Neural cell (in vitro differentiated cells): Measurements from ENCODE around the gene RP9. TPM values are rescaled to one million over a fixed set of nuclear protein-coding genes. Genes with fewer than 3 reads are reported as not detected.

Source experiments
- H2AFZ ChIP-seq: fragments of 200-600, 300-800 bp; sonication (generic), shearing (Covaris generic); 2 replicates; pipeline ENCODE4 v1.6.0; 2014; ENCODE audit warnings: low read depth, mild to moderate bottlenecking, antibody characterized with exemption, low read length, moderate library complexity
- H3F3A ChIP-seq: fragments of 200-600 bp; shearing (Covaris generic); 2 replicates; pipeline ENCODE4 v1.6.1; 2016; ENCODE audit warnings: mild to moderate bottlenecking, moderate library complexity, mixed read lengths, antibody characterized with exemption, low read length; ENCODE audit not compliant: insufficient read depth, poor library complexity, severe bottlenecking
- H3K27ac ChIP-seq: fragments of 200-600, 300-800 bp; sonication (generic), shearing (Covaris generic); 2 replicates; pipeline ENCODE4 v1.5.1; 2014; ENCODE audit warnings: mild to moderate bottlenecking, low read length, moderate library complexity
- H3K27me3 ChIP-seq: fragments of 300-800, 200-600 bp; sonication (generic), shearing (Covaris generic); 2 replicates; pipeline ENCODE4 v1.6.0; 2014; ENCODE audit warnings: mild to moderate bottlenecking, low read depth, low read length, moderate library complexity; ENCODE audit not compliant: insufficient read depth
- H3K36me3 ChIP-seq: fragments of 300-800, 200-600 bp; sonication (generic), shearing (Covaris generic); 2 replicates; pipeline ENCODE4 v1.5.1; 2014; ENCODE audit warnings: mild to moderate bottlenecking, antibody characterized with exemption, low read length, moderate library complexity; ENCODE audit not compliant: insufficient read depth
- H3K4me2 ChIP-seq: fragments of 300-800, 200-600 bp; sonication (generic), shearing (Covaris generic); 2 replicates; pipeline ENCODE4 v1.6.0; 2014; ENCODE audit warnings: mild to moderate bottlenecking, low read length
- H3K4me3 ChIP-seq: fragments of 300-800, 200-600 bp; sonication (generic), shearing (Covaris generic); 2 replicates; pipeline ENCODE4 v1.5.1; 2014; ENCODE audit warnings: mild to moderate bottlenecking, low read length, moderate library complexity
- H3K79me2 ChIP-seq: fragments of 200-600 bp; shearing (Covaris generic); replicated peaks from 2 replicates; pipeline ENCODE4 v1.6.0; 2014; ENCODE audit warnings: mild to moderate bottlenecking, low read length, moderate library complexity; ENCODE audit not compliant: insufficient read depth
- H3K9ac ChIP-seq: fragments of 300-800, 200-600 bp; sonication (generic), shearing (Covaris generic); 2 replicates; pipeline ENCODE4 v1.6.1; 2016; ENCODE audit warnings: mild to moderate bottlenecking, low read length, mixed read lengths
- H3K9me2 ChIP-seq: fragments of 200-600 bp; shearing (Covaris generic); 2 replicates; pipeline ENCODE4 v1.6.1; 2016; ENCODE audit warnings: mild to moderate bottlenecking, low read length, mixed read lengths; ENCODE audit not compliant: insufficient read depth
- H3K9me3 ChIP-seq: fragments of 200-600, 300-800 bp; sonication (generic), shearing (Covaris generic); 2 replicates; pipeline ENCODE4 v1.6.1; 2016; ENCODE audit warnings: mild to moderate bottlenecking, mixed run types, low read length, moderate library complexity, mixed read lengths
- H4K20me1 ChIP-seq: fragments of 200-600 bp; shearing (Covaris generic); 2 replicates; pipeline ENCODE4 v1.6.1; 2016; ENCODE audit warnings: mild to moderate bottlenecking, mixed run types; ENCODE audit not compliant: insufficient read depth
- EP300 ChIP-seq: fragments of 450-650 bp; conservative IDR thresholded peaks from 2 replicates; pipeline ENCODE4 v1.6.1; 2014; ENCODE audit warnings: antibody characterized with exemption, mild to moderate bottlenecking, moderate library complexity; ENCODE audit not compliant: poor library complexity, severe bottlenecking
- EZH2 ChIP-seq: fragments of 200-600, 300-800 bp; shearing (Covaris generic), sonication (generic); IDR thresholded peaks from 2 replicates; pipeline ENCODE4 v1.6.1; 2014; ENCODE audit warnings: antibody characterized with exemption, low read length, borderline replicate concordance, mild to moderate bottlenecking; ENCODE audit not compliant: insufficient read depth, poor library complexity, severe bottlenecking
- MXI1 ChIP-seq: fragments of 450-650 bp; conservative IDR thresholded peaks from 2 replicates; pipeline ENCODE4 v1.6.1; 2014; ENCODE audit warnings: antibody characterized with exemption, mild to moderate bottlenecking; ENCODE audit not compliant: poor library complexity, severe bottlenecking
- POLR2AphosphoS5 ChIP-seq: IDR thresholded peaks from 2 replicates; pipeline ENCODE4 v1.6.1; 2012
- RAD21 ChIP-seq: fragments of 450-650 bp; conservative IDR thresholded peaks from 2 replicates; pipeline ENCODE4 v1.6.1; 2014; ENCODE audit warnings: antibody characterized with exemption, mild to moderate bottlenecking, moderate library complexity
- SMC3 ChIP-seq: fragments of 450-650 bp; conservative IDR thresholded peaks from 2 replicates; pipeline ENCODE4 v1.6.1; 2014; ENCODE audit warnings: antibody characterized with exemption, mild to moderate bottlenecking, moderate library complexity; ENCODE audit not compliant: poor library complexity
- TAF1 ChIP-seq: IDR thresholded peaks from 2 replicates; pipeline ENCODE4 v1.6.1; 2012; ENCODE audit warnings: low read depth
- polyA plus RNA-seq: library from polyadenylated mRNA; depleted of rRNA; stranded (reverse); fragments of >200 nt; gene quantifications from 2 replicates; pipeline ENCODE4 v1.2.3, GENCODE V29; 2014
- TF ChIP-seq, protein P1 (sequence below): fragments of 450-650 bp; IDR thresholded peaks from 2 replicates; pipeline ENCODE4 v1.5.1; 2014; ENCODE audit warnings: antibody characterized with exemption, mild to moderate bottlenecking, moderate library complexity; ENCODE audit not compliant: poor library complexity, severe bottlenecking
- TF ChIP-seq, protein P2 (sequence below): IDR thresholded peaks from 2 replicates; pipeline ENCODE4 v1.6.1; 2012; ENCODE audit warnings: borderline replicate concordance

The RP9 gene
- polyA plus RNA-seq, 1 donor from 2014 or later, result 36.9 TPM

DNA sequence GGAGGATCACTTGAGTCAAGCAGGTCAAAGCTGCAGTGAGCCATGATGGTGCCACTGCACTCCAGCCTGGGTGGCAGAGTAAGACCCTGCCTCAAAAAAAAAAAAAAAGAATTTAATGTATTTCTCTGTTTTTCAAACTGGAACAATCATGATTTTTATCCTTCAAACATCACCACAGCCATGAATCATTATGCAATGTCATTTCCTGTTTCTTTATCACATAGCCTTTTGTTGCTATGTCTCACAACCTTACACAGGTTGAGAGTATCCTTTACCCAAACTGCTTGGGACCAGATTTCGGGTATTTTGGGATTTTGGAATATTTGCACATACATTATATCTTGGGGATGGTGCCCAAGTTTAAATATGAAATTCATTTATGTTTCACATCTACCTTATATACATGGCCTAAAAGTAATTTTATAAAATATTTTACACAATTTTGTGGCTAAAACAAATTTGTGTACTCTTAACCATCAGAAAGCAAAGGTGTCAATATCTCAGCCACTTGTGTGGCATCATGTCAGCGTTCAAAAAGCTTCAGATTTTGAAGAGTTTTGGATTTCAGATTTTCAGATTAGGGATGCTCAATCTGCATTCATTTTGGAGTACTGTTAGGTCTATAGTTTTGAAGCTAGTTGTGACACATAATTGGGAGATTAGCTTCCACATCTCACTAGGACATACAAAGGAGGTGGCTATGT, 54.8 kb downstream of the RP9 start:
- H4K20me1 ChIP-seq, result no peaks in the 10 kb centered on the region
- H3K27ac ChIP-seq, result no peak overlapping the region
- H3K9me2 ChIP-seq, result no peaks in the 10 kb centered on the region
- H3K4me3 ChIP-seq, result no peak overlapping the region
- H3K79me2 ChIP-seq, result peaks cover 73% of the 10 kb centered on the region
- no peaks in the 10 kb centered on the region for H3K36me3 ChIP-seq
- no peaks in the 10 kb centered on the region for H3K9me3 ChIP-seq
- no peaks in the 10 kb centered on the region for H3F3A ChIP-seq
- TF ChIP-seq MXI1 (no peak), EP300 (no peak), POLR2AphosphoS5 (no peak), EZH2 (no peak), TAF1 (no peak), SMC3 (no peak), RAD21 (no peak)
- TF ChIP-seq, protein P1, sequence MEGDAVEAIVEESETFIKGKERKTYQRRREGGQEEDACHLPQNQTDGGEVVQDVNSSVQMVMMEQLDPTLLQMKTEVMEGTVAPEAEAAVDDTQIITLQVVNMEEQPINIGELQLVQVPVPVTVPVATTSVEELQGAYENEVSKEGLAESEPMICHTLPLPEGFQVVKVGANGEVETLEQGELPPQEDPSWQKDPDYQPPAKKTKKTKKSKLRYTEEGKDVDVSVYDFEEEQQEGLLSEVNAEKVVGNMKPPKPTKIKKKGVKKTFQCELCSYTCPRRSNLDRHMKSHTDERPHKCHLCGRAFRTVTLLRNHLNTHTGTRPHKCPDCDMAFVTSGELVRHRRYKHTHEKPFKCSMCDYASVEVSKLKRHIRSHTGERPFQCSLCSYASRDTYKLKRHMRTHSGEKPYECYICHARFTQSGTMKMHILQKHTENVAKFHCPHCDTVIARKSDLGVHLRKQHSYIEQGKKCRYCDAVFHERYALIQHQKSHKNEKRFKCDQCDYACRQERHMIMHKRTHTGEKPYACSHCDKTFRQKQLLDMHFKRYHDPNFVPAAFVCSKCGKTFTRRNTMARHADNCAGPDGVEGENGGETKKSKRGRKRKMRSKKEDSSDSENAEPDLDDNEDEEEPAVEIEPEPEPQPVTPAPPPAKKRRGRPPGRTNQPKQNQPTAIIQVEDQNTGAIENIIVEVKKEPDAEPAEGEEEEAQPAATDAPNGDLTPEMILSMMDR, result no peak
- TF ChIP-seq, protein P2, sequence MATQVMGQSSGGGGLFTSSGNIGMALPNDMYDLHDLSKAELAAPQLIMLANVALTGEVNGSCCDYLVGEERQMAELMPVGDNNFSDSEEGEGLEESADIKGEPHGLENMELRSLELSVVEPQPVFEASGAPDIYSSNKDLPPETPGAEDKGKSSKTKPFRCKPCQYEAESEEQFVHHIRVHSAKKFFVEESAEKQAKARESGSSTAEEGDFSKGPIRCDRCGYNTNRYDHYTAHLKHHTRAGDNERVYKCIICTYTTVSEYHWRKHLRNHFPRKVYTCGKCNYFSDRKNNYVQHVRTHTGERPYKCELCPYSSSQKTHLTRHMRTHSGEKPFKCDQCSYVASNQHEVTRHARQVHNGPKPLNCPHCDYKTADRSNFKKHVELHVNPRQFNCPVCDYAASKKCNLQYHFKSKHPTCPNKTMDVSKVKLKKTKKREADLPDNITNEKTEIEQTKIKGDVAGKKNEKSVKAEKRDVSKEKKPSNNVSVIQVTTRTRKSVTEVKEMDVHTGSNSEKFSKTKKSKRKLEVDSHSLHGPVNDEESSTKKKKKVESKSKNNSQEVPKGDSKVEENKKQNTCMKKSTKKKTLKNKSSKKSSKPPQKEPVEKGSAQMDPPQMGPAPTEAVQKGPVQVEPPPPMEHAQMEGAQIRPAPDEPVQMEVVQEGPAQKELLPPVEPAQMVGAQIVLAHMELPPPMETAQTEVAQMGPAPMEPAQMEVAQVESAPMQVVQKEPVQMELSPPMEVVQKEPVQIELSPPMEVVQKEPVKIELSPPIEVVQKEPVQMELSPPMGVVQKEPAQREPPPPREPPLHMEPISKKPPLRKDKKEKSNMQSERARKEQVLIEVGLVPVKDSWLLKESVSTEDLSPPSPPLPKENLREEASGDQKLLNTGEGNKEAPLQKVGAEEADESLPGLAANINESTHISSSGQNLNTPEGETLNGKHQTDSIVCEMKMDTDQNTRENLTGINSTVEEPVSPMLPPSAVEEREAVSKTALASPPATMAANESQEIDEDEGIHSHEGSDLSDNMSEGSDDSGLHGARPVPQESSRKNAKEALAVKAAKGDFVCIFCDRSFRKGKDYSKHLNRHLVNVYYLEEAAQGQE, result no peak
- H3K27me3 ChIP-seq, result no peaks in the 10 kb centered on the region
- H3K4me2 ChIP-seq, result no peak overlapping the region
- H3K9ac ChIP-seq, result no peak overlapping the region
- H2AFZ ChIP-seq, result no peak overlapping the region

DNA sequence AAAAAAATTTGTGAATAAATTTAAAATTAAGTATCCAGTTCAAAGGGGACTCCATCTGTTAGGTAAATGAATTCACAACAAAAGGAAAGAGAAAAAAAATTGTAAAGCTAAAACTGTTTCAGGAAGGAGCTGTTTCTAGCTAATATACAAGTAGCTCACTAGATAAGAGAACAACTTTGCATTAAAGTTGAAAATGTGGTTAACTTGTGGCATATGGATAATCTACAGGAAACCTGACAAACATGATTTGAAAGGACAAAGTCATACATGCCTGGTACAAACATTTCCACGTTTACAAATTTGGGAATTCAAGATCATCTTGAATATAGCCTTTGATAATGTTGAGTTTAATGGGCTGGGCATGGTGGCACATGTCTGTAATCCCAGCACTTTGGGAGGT, 55.5 kb downstream of the RP9 start:
- Histone ChIP-seq H3K4me3 (no peak overlapping the region), H3K9ac (no peak overlapping the region), H3K27ac (no peak overlapping the region), H3K4me2 (no peak overlapping the region), H2AFZ (no peak overlapping the region), H3F3A (no peaks in the 10 kb centered on the region), H3K9me3 (no peaks in the 10 kb centered on the region), H3K27me3 (no peaks in the 10 kb centered on the region), H3K9me2 (no peaks in the 10 kb centered on the region), H3K36me3 (no peaks in the 10 kb centered on the region), H4K20me1 (no peaks in the 10 kb centered on the region), H3K79me2 (peaks cover 70% of the 10 kb centered on the region)
- TF ChIP-seq, protein P2, result no peak
- TF ChIP-seq EP300 (no peak), POLR2AphosphoS5 (no peak), SMC3 (no peak), MXI1 (no peak), EZH2 (no peak), TAF1 (no peak), RAD21 (no peak)
- TF ChIP-seq, protein P1, result no peak
